Measurements from ENCODE around the gene LDLRAP1.

The LDLRAP1 gene

DNA sequence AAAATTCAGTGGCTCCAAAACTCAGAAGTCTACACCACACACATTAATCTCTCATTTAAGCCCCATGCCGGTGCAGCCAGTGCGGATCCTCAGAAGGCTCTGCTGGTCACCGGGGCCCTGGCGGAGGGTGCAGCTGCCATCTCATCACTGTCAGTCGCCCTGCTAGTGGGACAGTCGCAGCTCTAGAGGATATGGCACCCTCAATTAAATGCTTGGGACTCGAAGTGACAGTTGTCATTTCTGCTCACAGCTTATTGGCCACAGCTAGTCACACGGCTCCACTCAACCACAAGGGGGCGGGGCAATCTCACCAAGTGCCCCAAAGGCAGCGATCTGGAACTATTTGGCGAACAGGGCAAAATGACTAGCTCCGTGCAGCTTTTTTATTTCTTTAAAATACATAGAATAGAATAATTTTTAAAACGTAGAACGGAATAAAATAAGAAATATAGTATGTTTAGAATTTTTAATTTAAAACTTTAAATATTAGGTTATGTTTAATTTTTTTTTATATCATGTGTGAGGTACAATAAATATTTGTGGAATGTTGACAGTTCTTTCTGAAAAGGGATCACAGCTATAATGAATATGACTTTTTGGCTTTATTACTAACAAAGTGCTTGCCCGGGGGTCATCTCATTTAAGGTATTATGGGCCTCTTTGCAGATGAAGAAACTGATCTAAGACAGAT lies 65.2 kb downstream of the LDLRAP1 start:
- peak; percentile 78 for DNase-seq (ENCODE audit: low read depth)

DNA sequence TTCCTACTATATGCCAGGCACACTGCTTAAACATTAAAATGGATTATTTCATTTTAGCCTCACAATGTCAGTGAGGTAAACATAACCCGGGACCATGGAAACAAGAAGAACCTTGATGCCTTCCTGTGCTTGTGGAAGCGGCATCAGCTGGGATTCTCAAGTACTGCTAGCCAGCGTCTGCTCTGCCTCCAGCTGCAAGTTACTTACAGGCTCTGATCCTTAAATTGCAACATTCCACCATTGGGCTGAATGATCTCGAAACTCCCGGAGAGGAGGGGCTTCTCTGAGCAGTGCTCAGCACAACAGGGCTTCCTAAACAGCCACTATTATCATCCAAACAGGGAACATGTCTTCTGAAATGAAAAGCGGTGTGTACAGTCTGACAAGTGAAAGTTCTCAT lies 66.5 kb downstream of the LDLRAP1 start:
- DNase-seq (ENCODE audit: low read depth) = peak; percentile 27

DNA sequence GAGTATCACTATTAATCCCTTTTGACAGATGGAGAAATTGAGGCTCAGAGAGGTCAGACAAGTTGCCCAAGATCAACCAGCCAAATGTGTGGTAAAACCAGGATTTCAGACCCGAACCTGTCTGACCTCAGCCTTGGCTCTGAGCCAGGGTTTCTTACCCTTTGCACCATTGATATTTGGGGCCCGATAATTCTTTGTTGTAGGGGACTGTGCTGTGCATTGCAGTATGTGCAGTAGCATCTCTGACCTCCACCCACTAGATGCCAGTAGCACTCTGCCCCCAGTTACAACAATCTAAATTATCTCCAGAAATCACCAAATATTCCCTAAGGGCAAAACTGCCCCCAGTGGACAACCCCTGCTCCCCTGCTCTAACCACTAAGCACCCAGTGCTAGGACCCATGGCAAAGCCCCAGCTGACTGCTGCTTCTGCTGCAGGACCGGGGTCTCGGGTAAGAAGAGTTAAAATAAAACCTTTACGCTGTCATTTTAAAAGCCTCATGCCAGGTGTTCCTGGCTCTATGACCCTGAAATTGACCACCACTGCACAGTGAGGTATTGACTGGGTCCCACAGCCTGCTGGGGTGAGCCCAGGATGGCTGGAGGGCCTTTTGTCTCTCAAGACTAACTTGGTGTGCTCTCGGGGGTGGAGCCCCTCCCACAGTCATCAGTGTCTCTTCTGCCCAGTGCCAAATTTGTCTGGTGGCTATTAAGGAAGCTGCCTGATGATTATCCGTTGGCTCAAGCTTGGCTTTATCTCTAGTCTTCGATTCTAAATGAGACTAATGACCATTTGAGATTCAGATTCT lies 67.6 kb downstream of the LDLRAP1 start:
- DNase-seq (ENCODE audit: low read depth) = peak; percentile 41

DNA sequence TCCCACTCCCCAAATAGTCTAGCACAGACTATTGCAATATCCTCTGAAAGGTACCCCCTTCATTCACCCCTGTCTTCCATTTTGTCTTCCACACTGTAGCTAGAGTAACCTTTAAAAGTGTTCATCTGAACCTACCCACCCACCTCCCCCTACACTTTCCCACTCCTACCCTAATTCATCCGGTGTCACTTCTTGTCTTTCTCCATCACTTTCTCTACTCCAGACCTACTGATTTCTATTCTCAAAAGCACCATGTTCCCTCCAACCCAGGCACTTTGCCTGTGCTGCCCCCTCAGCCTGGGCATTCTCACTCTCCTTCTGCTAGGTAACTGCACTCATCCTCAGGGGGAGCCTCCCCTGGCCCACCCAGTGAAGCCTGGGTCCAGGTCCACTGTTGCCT lies 68.4 kb downstream of the LDLRAP1 start:
- DNase-seq (ENCODE audit: low read depth) = no peak

DNA sequence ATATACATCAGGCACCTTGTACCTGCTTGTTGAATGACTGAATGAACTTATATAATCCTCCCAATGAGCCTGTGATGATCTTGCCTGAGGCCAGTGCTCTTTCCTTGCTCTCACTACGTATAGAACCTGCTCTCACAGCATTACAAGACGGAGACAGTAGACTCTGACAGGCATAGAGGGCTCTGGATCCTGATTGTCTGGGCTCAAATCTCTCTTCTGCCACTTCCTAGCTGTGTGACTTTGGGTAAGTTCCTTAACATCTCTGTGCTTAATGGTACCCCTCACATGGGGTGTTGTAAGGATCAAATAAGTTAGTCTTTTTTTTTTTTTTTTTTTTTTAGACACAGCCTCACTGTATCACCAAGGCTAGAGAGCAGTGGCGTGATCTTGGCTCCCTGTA lies 69.0 kb downstream of the LDLRAP1 start:
- no peak for DNase-seq (ENCODE audit: low read depth)

DNA sequence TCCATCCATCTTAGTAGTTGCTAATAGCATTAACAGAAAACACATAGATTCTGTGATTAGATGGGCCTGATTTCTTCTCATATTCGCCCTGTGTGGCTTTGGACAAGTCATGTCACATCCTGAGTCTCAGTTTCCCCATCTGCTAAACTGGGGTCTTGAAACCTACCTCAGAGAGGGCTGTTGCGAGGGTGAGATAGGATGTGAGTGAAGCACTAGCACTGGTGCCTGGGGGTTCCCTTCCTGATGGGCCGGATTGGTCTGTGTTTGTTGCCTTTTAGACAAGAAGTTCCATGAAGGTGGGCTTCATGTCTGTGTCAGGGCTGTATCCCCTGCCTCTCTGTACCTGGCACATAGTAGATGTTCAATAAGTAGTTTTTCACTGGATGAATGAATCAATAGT lies 69.7 kb downstream of the LDLRAP1 start:
- DNase-seq (ENCODE audit: low read depth) = no peak

DNA sequence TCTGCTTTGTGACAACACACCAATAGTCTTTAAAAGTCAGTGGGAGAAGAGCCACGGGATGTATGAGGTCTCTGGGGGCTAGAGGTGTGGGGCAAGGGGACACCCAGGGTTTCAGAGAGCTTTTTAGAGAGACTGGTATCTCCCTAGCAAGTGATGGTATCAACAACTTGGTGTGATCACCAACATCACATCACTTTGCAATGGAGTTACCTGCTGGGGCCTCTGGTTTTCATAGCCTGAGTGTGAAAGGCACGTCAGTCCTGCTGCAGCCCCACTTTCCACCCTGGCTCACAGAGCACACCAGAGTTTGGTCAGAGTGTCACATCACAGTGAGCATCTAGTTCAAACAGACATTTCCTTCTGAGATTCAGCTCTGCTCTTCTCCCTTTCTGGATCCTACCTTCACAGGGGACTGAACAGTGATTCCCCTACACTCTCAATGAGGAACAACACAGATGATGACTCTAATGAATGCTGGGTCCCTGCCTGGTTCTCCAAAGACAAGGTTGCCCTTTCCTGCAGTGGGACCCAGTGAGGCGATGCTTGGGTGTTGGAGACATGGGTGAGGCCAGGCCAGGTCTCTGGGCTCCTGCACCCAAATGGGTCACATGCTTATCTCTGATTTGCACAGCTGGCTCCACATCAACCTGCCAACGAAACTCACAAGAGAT lies 71.2 kb downstream of the LDLRAP1 start:
- DNase-seq (ENCODE audit: low read depth) = no peak

DNA sequence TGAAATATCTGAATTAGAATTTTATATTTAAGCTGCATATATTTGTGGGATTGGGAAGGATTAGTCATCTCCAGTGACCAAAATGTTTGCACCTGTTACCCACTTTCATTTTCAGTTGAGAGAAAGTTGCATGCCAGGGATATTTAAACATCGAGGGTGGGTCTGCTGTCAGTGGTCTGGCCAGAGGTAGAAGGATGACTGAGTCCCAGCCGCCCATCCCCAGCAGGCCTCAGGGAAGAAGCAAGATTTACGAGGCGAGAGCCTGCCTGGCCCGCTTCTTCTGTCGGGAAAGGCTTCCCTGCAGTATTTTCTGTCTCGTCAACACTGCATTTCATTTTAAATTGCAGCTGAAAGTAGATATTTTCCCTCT lies 71.8 kb downstream of the LDLRAP1 start:
- DNase-seq (ENCODE audit: low read depth) = no peak

DNA sequence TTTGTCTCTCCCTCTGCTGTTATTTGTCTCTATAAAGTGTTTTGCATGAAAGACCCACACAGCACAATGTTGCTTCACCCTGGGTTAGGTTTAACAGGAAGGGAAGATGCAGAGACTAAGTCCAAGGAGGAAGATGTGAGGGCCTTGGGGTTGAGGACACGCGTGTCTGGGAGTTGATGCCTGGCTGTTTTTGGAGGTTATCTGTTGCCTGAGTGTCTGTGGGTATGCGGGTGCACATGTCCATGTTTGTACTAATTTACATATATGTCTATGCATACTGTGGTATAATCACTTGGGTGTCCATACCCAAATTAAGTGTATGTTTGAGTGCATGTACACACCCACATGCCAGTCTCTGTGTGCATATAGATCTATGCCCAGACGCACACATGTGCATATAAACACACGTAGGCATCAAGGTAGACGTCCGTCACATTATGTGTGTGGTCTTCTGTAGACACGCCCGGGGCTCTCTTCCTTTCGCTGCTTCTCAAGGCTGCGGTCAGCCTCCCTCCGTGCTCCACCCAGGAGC lies 72.2 kb downstream of the LDLRAP1 start:
- no peak for DNase-seq (ENCODE audit: low read depth)

DNA sequence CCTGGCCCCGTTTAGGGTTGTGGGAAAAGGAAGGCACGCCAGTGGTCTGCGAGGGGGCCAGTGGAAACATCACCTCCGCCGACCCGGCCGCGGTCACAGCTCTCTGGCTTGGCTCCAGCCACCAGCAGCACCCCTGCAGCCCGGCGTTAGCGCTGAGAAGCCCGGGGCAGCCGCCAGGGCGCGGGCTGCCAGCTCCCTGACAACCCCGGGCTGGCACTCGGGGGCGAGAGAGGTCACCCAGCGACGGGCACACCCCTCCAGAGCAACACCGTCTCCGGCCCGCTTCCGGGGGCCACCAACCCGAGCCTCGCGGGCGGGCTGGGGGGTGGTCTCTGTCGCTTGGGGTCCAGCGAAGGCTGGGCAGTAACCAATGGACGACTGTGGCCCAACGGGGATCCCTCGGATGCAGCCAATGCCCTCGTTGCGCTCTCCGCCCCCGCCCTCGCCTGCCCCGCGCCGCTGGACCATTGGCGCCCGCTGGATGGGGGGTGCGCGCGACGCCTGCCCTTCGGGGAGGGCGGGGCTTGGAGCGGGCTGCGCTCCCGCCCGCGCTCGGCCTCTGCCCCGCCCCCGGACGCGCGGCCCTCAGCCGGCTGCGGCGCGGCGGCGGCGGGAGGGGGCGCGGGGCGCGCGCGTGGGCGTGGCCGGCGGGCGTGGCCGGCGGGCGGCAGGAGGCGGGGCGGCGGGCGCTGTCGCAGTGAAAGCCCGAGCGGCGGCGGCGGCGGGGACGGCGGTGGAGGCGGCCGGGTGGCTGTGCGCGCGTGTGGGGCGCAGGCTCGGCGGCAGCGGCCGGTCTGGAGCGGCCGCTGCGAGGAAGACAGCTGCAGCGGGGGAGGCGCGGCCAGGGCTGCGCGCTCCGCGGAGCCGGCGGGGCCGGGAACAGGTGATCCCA lies 72.9 kb downstream of the LDLRAP1 start, which contains the start of gene MAN1C1:
TSS of gene MAN1C1 (plus strand) at position 697 of the 892 bp plus-strand sequence. CDS start 1,007 bp downstream, outside the sequence.
- DNase-seq (ENCODE audit: low read depth) = peak; percentile 83

DNA sequence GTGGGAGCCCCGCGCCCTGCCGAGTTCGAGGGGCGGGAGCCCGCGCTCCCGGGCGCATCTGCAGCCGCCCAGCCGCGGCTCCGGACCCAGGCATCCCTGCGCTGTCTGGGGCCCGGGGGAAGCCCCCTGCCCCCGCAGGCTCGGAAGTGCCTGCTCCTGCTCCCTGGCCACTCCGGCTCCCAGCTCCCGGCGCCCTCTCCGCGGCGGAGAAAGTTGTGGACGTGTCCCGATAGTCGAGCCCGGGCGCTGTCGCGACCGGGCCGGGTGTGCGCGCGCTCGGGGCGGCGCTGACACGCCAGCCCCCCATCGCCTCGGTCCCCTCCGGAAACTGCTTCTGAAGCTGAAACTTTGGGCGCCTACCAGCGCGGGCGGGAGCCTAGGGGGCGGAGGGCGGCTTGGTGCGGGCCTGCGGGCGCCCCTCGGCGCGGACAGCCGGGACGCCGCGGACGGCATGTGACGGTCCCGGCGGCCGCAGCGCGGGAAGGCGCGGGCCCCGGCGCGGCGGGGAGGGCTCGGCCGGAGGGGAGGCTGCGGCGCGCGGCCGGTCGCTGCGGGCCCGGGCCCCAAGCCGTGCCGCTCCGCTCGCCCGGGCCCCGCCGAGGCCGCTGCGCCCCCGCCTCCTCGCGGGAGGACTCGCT lies 73.7 kb downstream of the LDLRAP1 start:
- DNase-seq (ENCODE audit: low read depth) = no peak

DNA sequence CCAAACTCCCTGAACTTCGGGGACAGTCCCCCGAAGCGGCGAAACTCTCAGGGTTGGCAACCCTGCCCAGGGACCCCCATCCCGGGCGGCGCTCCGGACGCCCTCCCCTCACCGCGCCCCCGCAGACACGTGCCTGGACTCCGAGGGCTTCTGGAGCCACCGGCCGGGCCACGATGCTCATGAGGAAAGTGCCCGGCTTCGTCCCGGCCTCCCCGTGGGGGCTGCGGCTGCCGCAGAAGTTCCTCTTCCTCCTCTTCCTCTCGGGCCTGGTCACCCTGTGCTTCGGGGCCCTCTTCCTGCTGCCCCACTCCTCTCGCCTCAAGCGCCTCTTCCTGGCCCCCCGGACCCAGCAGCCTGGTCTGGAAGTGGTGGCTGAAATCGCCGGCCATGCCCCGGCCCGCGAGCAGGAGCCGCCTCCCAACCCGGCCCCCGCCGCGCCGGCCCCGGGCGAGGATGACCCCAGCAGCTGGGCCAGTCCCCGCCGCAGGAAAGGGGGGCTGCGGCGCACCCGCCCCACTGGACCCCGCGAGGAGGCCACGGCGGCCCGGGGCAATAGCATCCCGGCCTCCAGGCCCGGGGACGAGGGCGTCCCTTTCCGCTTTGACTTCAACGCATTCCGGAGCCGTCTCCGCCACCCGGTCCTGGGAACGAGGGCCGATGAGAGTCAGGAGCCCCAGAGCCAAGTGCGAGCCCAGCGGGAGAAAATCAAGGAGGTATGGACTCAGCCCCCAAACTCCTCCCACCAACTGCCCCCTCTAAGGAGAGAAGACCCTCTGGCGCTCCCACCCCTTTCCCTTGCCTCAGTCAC lies 74.4 kb downstream of the LDLRAP1 start:
- DNase-seq (ENCODE audit: low read depth) = no peak

DNA sequence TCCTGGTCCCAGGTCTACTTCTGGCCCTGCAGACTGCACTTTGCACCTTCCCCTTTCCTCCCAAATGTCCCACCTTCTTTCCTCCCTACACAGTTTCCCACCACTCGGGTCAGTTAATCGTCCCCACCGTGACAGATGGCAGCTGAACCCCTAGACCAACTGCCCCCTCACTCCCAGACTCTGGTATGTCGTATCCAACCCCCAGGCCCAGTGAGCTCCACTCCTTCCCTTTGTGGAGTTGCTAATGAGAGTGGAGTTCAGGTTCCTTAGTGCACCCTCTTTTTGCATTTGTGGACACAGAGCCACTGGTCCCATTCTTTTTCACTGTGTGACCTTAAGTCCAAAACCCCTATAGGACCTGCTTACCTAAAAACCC lies 75.0 kb downstream of the LDLRAP1 start:
- no peak for DNase-seq (ENCODE audit: low read depth)

Measured in EH (cell line).